HG02884 (cell line): ENCODE measurements around the gene SERPINI2.
"Not testable (repeated sequence)": the region's sequence is repeated elsewhere in the genome, so short reads cannot be mapped to it uniquely, and the experiment has no call there.

Experiments
- ATAC-seq: cut with Tn5 transposase; IDR thresholded peaks from one replicate; pipeline ENCODE4 v1.9.1; 2021; ENCODE audit warnings: mild to moderate bottlenecking, moderate library complexity; ENCODE audit not compliant: unreplicated experiment

SERPINI2 gene

DNA sequence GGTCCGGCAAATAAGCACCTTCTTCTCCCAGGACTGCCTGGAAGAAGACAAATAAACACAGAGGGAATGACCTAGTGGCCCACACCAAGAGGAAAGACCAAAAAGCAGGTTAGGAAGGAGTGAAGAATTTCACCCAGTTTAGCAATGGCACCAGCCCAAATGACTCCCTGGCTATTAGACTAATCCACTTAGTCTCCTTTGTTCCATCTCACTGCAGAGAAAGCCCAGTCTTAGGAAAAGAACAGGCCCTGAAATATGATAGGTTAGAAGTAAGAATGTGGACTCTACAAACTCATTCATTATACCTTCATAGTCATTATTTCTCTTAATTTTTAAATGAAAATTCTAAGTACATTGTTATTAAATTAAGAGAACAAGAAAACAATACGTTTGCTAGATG lies 23.2 kb downstream of the SERPINI2 start:
- no peak for ATAC-seq

DNA sequence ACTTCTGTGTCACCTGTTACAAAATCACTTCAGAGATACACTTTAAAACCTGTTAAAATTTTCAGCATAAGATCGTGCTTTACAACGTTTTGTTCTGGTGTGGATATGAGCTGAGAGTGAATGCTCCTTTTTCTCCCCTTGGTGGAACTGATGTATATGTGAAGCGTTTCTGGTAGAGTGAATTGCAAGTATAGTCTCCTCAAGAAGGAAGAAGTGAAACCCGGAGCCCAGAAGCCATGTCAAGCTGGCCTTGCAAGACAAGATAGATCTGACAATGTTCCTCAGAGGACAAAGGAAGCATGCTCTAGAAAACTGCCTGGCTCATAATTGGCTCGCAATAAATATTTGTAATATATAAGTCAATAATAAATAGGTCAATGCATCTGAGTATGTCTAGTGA lies 23.6 kb downstream of the SERPINI2 start:
- peak; percentile 65 for ATAC-seq

DNA sequence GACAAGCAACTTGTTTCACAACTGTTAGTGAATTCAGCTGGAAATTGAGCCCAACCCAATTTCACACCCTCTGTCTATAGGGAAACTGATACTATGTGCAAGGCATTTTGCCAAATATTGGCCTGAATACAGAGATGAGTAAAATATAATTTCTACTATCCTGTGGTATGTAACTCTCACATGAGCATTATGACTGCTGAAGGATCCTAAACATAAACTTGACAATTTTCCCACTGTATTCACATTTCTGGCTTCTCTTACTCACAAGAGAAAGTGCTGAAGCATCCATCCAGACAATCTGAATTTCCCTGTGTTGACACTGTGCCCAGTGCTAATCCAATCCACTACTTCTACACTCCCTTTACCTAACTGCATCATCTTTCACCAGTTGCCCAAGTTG lies 28.4 kb downstream of the SERPINI2 start:
- ATAC-seq: no peak

DNA sequence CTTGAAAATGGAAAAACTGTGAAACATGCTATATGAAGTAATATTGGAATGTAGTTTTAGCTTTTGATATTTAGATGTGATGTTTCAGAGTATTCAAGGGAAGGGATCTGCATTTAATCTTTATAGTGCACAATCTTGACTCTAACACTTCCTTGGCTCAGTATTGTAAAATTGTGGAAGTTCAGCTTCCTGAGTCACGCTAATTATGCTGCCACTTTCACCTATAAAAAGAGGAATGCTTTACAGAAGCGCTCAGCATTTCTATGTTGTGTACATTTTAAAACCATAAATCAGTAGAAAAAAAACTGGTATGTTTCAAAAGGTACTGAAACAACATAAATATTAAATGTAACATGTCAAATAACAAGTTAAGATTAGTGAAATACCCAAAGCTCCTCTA lies 32.6 kb downstream of the SERPINI2 start:
- no peak for ATAC-seq

DNA sequence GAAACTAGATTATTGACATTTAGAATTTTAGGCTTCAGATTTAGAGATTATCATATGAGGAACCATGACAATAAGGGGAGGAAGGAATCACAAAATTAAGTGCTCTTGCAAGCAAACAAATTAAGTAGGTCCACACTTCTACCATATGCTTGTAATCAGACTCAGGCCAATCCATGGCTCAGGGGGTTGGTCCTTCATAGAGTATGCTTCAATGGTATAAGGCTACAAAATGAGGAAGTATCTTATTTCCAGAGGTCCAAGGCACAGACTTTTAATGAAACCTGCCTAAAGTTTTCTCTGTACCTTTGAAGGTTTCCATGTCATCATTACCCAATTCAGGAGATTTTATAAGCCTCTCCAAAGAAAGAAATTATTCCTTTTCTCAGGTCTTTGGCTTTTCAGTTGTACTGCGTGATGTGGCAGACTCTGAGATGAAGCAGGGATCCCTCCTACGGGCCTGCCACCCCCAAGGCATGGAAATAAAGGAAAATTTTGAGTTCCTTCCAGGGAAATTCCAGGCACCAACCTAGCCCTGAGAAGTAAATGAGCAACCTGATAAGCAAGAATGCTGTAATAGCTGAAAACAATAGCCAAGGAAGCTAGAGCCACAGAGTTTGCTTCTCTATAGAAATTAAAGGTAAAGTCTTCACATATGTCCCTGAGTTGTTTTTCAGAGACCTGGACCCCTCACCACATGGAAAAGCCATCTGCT lies 36.3 kb downstream of the SERPINI2 start:
- ATAC-seq: no peak

DNA sequence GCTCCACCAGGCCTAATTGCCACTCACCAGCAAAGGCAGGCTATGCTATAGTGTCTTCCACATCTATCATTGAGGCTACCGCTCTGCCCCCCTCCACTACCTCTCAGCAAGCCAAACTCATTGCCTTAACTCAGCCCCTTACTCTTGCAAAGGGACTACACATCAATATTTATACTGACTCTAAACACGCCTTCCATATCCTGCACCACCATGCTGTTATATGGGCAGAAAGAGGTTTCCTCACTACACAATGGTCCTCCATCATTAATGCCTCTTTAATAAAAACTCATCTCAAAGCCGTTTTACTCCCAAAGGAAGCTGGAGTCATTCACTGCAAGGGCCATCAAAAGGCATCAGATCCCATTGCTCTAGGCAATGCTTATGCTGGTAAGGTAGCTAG lies 46.9 kb downstream of the SERPINI2 start:
- not testable (repeated sequence) for ATAC-seq

DNA sequence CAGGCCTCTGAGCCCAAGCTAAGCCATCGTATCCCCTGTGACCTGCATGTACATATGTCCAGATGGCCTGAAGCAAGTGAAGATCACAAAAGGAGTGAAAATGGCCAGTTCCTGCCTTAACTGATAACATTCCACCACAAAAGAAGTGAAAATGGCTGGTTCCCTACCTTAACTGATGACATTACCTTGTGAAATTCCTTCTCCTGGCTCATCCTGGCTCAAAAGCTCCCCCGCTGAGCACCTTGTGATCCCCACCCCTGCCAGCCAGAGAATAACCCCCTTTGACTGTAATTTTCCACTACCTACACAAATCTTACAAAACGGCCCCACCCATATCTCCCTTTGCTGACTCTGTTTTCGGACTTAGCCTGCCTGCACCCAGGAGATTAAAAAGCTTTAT lies 51.4 kb downstream of the SERPINI2 start:
- not testable (repeated sequence) for ATAC-seq

DNA sequence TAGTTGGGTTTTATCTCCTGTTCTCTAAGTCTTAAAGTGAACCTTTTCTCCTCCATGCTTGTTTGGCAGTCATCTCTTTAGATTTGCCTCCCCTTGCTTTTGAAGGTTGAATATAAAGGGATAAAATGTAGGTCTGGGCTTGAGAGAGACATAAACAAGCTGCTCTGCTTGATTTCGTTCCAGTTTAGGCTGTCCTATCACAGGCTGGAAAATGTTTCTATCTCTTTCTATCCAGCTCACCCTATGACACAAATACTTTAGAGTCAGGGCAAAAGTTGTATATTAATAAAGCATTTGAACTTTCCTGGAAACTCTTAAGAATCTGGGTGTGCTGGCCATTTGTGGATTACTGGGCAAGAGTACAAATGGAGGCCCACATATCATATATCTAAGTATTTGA lies 64.2 kb downstream of the SERPINI2 start:
- no peak for ATAC-seq

DNA sequence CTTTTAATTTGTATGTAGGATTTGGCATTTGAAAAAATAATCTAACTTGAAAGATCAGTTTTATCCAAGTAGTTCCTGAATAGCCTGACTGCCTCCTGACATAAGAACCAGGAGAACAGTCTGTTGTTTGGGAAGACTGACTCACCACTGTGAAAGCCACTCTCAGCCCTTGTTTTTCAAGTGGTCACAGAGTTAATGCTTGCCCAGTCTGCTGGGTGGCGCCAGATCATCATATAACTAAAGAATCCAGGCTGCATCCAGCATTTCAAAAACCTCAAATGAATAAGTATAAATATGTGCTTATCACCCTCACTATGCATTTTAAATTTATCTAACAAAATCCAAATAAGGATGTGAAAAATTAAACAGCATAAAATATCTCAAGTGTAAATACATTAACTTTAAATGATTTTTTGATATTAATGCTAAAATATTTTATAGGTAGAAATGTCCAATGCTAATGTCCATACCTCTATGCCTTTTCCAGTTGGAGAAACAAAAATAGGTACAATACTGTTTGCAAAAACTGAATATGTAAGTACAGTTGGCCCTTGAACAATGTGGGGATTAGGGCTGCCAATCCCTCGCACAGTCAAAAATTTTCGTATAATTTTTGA lies 66.9 kb downstream of the SERPINI2 start:
- peak; percentile 64 for ATAC-seq

DNA sequence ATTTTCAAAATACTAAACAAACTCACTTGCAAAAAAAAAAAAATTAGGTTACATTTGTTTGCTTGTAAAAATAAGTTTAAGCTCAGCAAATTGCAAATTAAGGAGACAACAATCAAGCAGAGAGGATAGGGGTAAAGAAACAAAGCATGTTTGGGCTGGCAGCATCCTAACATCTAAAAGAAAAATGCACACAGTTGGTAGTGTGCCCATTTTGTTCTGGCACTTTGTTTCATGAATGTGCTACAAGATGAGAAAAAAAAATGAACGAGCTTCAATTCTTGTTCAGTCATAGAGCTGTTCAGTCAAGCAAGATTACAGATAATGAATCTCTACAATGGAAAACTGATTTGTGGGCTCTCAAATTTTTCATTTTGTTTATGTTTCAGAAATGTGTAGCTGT lies 76.0 kb downstream of the SERPINI2 start:
- ATAC-seq: no peak

DNA sequence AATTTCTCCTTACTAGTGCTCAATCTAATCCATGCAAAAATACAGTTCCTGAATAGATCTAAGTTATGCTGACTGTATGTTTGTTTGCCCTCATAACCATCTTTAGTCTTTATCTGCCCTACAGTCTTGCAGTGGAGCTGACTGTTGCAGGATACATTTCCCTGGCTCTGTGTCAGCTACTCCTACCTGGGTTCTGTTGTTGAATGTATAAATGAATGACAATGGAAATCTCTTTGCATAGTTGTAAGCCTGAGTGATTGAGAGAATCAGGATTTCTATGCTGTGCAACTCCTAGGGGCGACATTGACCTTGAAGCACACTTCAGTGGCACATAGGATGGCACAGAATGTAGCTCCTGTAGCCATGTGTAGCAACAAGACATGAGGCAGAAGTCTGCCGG lies 77.8 kb downstream of the SERPINI2 start:
- ATAC-seq: no peak

DNA sequence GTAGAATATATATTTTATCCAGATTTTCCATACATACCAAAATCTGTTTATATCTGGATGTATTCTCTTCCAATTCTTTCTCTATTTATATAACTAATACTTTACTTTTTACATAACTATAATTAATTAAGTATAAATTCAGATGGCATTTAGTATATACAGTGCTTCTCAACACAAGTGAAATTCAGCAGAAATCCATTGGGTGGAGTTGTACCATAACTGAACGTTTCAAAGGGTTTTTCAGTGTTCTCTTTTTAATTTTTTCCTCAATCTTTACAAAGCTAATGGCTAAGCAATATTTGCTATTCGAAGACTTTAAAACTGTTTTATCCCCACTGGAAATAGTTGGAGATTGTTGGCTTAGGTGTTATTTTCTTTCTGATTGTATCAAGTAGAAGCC lies 79.8 kb downstream of the SERPINI2 start:
- no peak for ATAC-seq
